ENCODE data around the gene HNRNPUL1. TPM values are rescaled to one million over a fixed set of nuclear protein-coding genes. Genes with fewer than 3 reads are reported as not detected.

HNRNPUL1 gene
- total RNA-seq, 2 experiments from 2014 or later: 332 to 340 TPM

DNA sequence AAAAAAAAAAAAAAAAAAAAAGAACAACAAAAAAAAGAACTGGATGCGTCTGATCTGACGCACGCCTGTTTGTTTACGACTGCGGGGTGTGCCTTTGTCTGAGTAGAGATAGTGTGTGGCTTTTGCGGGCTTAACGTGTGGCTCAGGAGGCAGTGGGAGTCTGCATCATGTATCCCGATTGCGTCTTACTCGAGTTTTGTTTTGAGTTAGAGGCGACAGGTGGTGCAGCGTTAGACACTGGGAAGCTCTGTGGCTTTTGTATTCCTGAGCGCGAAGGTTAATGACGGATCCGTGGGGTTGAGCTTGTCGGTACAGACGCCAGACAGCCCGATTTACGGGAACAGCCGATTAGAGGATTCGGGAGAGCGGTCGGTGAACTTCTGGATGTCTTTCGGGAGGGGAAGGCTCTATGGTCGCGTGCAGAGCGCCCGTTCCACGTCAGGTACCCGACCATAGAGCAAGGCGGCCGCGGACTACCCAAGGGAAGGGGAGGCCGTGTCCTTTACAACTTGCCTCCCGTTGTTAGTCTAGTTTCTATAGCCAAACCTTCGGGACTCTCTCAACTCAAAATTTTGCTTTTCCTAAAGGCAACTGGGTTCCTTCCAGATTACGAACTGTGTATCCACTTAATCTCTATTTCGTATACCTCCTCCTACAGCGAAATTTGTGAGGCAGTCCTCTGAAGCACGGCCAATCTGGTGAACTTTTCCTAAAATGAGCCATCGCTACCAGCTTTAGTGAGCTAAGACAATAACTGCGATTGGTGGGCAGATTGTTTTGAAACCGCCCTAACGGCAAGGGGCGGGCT is 926 bp upstream of the HNRNPUL1 start:
- DNase-seq: peak; percentile 87
- CTCF ChIA-PET: interaction anchor here (0.7 to 8.2 kb wide), 26 partner anchors 11 to 292 kb away, joined by 3 to 138 read pairs (median 4); partner anchors contain the start of genes B9D2 and CCDC97
- Mint-ChIP-seq H3K27me3 (ENCODE audit: low read depth) (peaks cover 2% of the 10 kb centered on the region), H3K4me3 (peak overlapping the region; percentile 82), H3K4me1 (ENCODE audit: low read depth) (peaks cover 44% of the 10 kb centered on the region), H3K27ac (peak overlapping the region; percentile 99), H3K36me3 (ENCODE audit: low read depth) (peaks cover 31% of the 10 kb centered on the region), H3K9me3 (ENCODE audit: insufficient read depth) (no peaks in the 10 kb centered on the region)
- peak; percentile 29 for ATAC-seq
- POLR2A ChIA-PET: interaction anchor here (0.6 to 6.9 kb wide), 17 partner anchors 9 to 292 kb away, joined by 3 to 105 read pairs (median 4); partner anchors contain the start of genes B9D2 and CCDC97

DNA sequence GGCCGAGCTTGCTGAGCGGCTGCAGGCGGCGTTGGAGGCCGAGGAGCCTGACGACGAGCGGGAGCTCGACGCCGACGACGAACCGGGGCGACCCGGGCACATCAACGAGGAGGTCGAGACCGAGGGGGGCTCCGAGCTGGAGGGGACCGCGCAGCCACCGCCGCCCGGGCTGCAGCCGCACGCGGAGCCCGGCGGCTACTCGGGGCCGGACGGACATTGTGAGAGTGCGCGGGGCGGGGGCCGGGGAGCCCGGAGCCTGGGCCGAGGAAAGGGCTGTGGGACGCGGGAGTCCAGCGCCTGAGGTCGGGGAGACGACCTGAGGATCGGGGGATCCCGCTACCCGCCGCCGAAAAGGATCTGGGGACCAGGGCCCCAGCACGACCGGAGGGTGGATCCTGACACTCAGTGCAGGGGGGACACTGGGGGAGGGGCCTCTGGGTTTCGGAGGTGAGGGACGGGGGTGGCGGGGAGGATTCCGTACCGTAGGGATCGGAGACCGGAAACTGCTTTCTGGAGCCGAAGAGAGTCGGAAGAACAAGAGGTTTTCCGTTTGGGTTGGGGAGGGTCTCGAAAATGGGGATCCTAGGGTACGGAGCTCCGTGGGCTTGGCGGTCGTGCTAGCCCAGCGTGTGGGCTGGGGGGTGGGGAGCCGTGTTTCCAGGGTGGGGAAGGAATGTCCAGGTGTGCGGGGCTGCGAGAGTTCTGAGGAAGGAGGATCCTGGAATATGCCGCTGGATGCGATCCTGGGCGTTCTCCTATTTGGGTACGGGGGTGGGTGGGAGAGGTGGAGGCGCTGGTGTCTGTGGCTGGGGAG is 616 bp downstream of the HNRNPUL1 start:
- H3K9me3 Mint-ChIP-seq (ENCODE audit: insufficient read depth): no peaks in the 10 kb centered on the region
- H3K27ac Mint-ChIP-seq: peak overlapping the region; percentile 99
- H3K4me3 Mint-ChIP-seq: peak overlapping the region; percentile 82
- H3K27me3 Mint-ChIP-seq (ENCODE audit: low read depth): peaks cover 2% of the 10 kb centered on the region
- peaks cover 41% of the 10 kb centered on the region for H3K36me3 Mint-ChIP-seq (ENCODE audit: low read depth)
- H3K4me1 Mint-ChIP-seq (ENCODE audit: low read depth): peaks cover 44% of the 10 kb centered on the region
- ChIA-PET POLR2A (interaction anchor here (0.5 to 6.9 kb wide), 13 partner anchors 10 to 487 kb away, joined by 3 to 105 read pairs (median 4); partner anchors contain the start of genes CCDC97 and RAB4B), CTCF (interaction anchor here (0.9 to 8.2 kb wide), 11 partner anchors 15 to 99 kb away, joined by 3 to 138 read pairs (median 4); partner anchors contain the start of genes B9D2 and CCDC97)
- ATAC-seq (no peak), DNase-seq (peak; percentile 55)

DNA sequence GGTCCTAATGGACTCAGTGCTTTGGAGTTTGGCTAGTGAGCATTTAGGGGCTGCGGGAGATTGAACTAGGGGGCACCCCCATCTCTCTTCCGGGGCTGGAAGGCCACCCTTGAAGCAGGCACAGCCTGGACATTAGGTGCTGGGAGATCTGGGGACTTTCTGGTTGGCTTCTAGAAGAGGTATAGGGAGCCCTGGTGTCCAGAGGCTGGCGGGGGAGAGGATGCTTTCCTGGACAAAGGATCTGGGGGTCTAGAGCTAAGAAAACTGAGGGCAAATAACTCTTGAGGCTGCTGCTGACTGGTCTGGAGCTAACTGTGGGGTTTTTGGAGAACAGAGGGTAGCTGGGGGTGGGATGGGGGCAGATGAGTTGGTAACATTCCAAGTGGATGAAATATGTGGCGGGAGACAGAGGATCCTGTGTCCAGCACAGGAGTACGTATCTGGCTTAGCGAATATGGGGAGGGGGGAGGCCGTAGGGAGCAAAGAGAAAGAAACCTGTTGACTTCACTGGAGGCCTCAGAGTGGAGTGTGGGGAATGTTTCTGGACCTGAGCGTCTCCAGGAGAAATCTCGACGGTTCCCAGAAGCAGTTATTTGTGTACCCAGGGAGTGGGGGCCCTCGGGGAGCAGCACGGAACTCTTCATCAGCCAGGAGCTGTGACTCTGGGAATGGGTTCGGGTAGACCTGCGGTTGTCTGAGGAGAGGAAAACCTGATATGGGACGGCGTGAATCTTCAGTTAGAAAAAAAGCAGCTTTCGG is 1.4 kb downstream of the HNRNPUL1 start:
- Mint-ChIP-seq H3K4me3 (peak overlapping the region; percentile 82), H3K27ac (peak overlapping the region; percentile 99), H3K9me3 (ENCODE audit: insufficient read depth) (no peaks in the 10 kb centered on the region), H3K4me1 (ENCODE audit: low read depth) (peaks cover 44% of the 10 kb centered on the region), H3K27me3 (ENCODE audit: low read depth) (no peaks in the 10 kb centered on the region), H3K36me3 (ENCODE audit: low read depth) (peaks cover 41% of the 10 kb centered on the region)
- no peak for DNase-seq
- ChIA-PET POLR2A (interaction anchor here (0.6 to 6.9 kb wide), 7 partner anchors 9 to 149 kb away, joined by 3 to 105 read pairs (median 5); partner anchors contain the start of gene CCDC97), CTCF (interaction anchor here (1.3 to 8.2 kb wide), 2 partner anchors 32 to 39 kb away, joined by 4 to 138 read pairs; no protein-coding TSS in a partner anchor)
- ATAC-seq: no peak

GRCh38 chr19:41269055-41269454 is 4.9 kb downstream of the HNRNPUL1 start:
- Mint-ChIP-seq H3K36me3 (ENCODE audit: low read depth) (peaks cover 73% of the 10 kb centered on the region), H3K27me3 (ENCODE audit: low read depth) (no peaks in the 10 kb centered on the region), H3K27ac (no peak overlapping the region), H3K4me3 (no peak overlapping the region), H3K9me3 (ENCODE audit: insufficient read depth) (no peaks in the 10 kb centered on the region), H3K4me1 (ENCODE audit: low read depth) (peaks cover 28% of the 10 kb centered on the region)
- ATAC-seq (no peak), DNase-seq (no peak)
- POLR2A ChIA-PET: no interaction called here
- CTCF ChIA-PET: interaction anchor here (0.6 kb wide), 1 partner anchor 982 kb away, joined by 3 read pairs; no protein-coding TSS in a partner anchor

DNA sequence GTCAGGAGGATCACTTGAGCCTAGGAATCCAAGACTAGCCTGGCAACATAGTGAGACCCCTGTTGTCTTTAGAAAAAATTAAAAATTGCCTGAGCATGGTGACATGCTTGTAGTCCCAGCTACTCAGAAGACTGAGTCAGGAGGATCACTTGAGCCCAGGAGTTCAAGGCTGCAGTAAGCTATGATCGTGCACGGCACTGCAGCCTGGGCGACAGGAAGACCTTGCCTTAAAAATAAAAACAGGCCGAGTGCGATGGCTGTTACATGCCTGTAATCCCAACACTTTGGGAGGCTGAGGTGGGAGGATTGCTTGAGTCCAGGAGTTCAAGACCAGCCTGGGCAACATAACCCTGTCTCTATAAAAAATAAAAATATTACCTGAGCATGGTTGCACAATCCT is 5.4 kb downstream of the HNRNPUL1 start:
- H3K4me1 Mint-ChIP-seq (ENCODE audit: low read depth): peaks cover 28% of the 10 kb centered on the region
- ChIA-PET POLR2A (interaction anchor here (0.7 kb wide), 1 partner anchor 29 kb away, joined by 4 read pairs; no protein-coding TSS in a partner anchor), CTCF (interaction anchor here (0.6 kb wide), 1 partner anchor 982 kb away, joined by 3 read pairs; no protein-coding TSS in a partner anchor)
- H3K27ac Mint-ChIP-seq: no peak overlapping the region
- H3K4me3 Mint-ChIP-seq: no peak overlapping the region
- no peaks in the 10 kb centered on the region for H3K27me3 Mint-ChIP-seq (ENCODE audit: low read depth)
- no peaks in the 10 kb centered on the region for H3K9me3 Mint-ChIP-seq (ENCODE audit: insufficient read depth)
- DNase-seq (no peak), ATAC-seq (no peak)
- peaks cover 75% of the 10 kb centered on the region for H3K36me3 Mint-ChIP-seq (ENCODE audit: low read depth)

- H3K36me3 Mint-ChIP-seq (ENCODE audit: low read depth): peaks cover 73% of the 10 kb centered on the region
- DNase-seq: no peak
- H3K4me1 Mint-ChIP-seq (ENCODE audit: low read depth): peaks cover under 1% of the 10 kb centered on the region
- no peak overlapping the region for H3K4me3 Mint-ChIP-seq
- no peak for ATAC-seq
- H3K27ac Mint-ChIP-seq: no peak overlapping the region
- no peaks in the 10 kb centered on the region for H3K9me3 Mint-ChIP-seq (ENCODE audit: insufficient read depth)
- POLR2A ChIA-PET: interaction anchor here (0.6 kb wide), 1 partner anchor 9 kb away, joined by 3 read pairs; no protein-coding TSS in a partner anchor
- H3K27me3 Mint-ChIP-seq (ENCODE audit: low read depth): no peaks in the 10 kb centered on the region
- CTCF ChIA-PET: no interaction called here
These were observed 8.9 kb downstream of the HNRNPUL1 start for GRCh38 chr19:41273076-41273475.

DNA sequence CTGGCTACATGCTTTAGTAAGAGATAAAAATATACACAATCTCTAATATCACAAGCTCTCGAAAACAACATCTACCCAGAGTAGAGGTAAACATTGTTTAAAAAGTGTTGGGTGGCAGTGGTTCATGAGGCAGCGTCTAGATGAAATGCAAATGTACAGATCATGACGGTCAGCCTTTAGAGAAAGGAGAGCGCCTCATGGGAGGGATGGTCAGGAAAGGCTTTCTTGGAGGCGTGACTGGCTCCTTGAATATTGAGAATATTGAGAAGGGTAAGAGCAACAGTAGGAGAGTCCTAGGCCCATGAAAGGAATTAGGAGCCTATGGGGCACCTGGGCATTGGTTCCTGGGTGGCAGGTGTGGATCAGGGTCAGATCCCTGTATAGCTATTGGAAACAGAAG is 10.6 kb downstream of the HNRNPUL1 start:
- CTCF ChIA-PET: no interaction called here
- POLR2A ChIA-PET: interaction anchor here (0.8 to 1.1 kb wide), 2 partner anchors 9 to 10 kb away, joined by 3 to 4 read pairs; no protein-coding TSS in a partner anchor
- peaks cover 77% of the 10 kb centered on the region for H3K36me3 Mint-ChIP-seq (ENCODE audit: low read depth)
- no peaks in the 10 kb centered on the region for H3K9me3 Mint-ChIP-seq (ENCODE audit: insufficient read depth)
- H3K4me3 Mint-ChIP-seq: no peak overlapping the region
- H3K4me1 Mint-ChIP-seq (ENCODE audit: low read depth): no peaks in the 10 kb centered on the region
- ATAC-seq (no peak), DNase-seq (no peak)
- no peaks in the 10 kb centered on the region for H3K27me3 Mint-ChIP-seq (ENCODE audit: low read depth)
- no peak overlapping the region for H3K27ac Mint-ChIP-seq

DNA sequence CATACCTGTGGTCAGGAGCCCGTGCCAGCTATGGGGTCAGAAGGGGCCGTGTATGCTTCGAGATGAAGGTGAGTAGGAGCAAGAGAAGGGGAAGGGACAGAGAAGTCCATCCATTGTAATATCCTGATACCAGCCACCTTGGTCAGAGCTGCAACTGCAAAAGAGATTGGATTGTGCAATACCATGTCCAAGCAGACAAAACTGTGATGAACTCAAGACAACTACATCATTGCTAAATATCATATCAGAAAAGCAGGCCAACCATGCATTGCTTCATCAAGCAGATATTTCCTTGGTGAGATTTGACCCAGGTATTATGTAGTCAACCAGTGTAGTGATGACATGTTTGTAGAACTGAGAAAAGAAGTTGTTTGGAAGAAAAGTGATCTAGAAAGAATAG is 12.1 kb downstream of the HNRNPUL1 start:
- H3K9me3 Mint-ChIP-seq (ENCODE audit: insufficient read depth): no peaks in the 10 kb centered on the region
- ChIA-PET CTCF (no interaction called here), POLR2A (no interaction called here)
- peaks cover 87% of the 10 kb centered on the region for H3K36me3 Mint-ChIP-seq (ENCODE audit: low read depth)
- no peak overlapping the region for H3K4me3 Mint-ChIP-seq
- ATAC-seq (no peak), DNase-seq (no peak)
- H3K4me1 Mint-ChIP-seq (ENCODE audit: low read depth): no peaks in the 10 kb centered on the region
- H3K27ac Mint-ChIP-seq: no peak overlapping the region
- H3K27me3 Mint-ChIP-seq (ENCODE audit: low read depth): no peaks in the 10 kb centered on the region

DNA sequence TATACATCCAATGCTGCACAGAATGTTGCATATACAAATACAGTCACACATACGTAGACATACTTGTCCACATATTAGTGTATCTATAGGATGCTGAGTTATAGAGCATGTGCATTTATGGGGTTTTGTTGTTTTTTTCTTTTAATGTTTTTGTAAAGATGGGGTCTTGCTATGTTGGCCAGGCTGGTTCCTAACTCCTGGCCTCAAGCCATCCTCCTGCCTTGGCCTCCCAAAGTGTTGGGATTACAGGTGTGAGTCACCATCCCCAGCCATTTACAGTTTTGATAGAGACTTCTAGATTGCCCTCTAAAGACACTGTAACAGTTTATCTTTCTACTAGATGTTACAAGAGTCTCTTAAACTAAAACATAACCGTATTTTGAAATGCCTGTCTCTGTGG is 14.3 kb downstream of the HNRNPUL1 start:
- ATAC-seq (no peak), DNase-seq (no peak)
- Mint-ChIP-seq H3K36me3 (ENCODE audit: low read depth) (peaks cover 82% of the 10 kb centered on the region), H3K27ac (no peak overlapping the region), H3K27me3 (ENCODE audit: low read depth) (no peaks in the 10 kb centered on the region), H3K9me3 (ENCODE audit: insufficient read depth) (no peaks in the 10 kb centered on the region), H3K4me3 (no peak overlapping the region), H3K4me1 (ENCODE audit: low read depth) (no peaks in the 10 kb centered on the region)
- ChIA-PET POLR2A (interaction anchor here (0.9 kb wide), 1 partner anchor 11 kb away, joined by 3 read pairs; no protein-coding TSS in a partner anchor), CTCF (interaction anchor here (0.6 kb wide), 1 partner anchor 1191 kb away, joined by 3 read pairs; no protein-coding TSS in a partner anchor)

DNA sequence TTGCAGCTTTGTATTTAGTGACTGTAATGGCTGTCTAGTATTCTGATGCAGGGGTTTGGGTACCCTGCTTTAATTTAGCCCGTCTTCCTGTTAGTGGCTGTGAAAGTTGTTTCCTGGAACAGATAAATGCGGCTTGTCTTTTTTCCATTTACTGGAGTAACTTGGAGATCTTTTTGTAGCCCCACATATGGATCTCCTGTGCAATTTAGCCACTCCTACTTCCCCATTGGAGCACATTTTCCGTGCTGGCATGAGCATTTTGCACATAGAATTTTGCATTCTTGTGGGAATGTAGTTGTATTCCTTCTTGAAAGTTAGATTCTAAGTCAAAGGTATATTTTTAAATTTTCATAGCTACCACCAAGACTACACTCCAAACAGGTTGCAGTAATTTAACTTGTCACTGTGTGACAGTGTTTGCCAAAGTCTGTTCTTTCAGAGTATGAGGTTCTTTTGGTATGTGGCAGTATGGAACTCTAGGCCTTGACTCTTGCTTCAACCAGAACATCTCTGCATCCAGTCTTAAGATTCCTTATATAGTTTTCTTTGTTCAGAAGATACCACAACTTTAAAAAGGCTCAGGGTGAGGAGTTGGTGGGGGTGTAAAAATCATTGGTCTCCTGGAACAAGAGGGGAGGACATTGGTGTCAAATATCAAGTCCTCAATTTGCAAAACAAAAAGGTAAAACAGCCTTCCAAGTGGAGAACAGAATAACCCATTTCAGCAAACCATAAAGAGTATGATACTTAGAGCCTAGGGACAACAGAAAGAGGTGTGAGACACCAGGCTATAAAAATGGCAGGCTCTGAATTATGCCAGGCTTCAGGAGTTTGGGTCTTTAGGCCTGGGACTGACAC is 24.7 kb downstream of the HNRNPUL1 start:
- peaks cover 72% of the 10 kb centered on the region for H3K36me3 Mint-ChIP-seq (ENCODE audit: low read depth)
- peaks cover 7% of the 10 kb centered on the region for H3K4me1 Mint-ChIP-seq (ENCODE audit: low read depth)
- ChIA-PET CTCF (interaction anchor here (1.0 to 3.3 kb wide), 4 partner anchors 9 to 24 kb away, joined by 3 to 18 read pairs (median 6); partner anchors contain the start of gene HNRNPUL1), POLR2A (no interaction called here)
- H3K27ac Mint-ChIP-seq: peak overlapping the region; percentile 18
- no peak overlapping the region for H3K4me3 Mint-ChIP-seq
- no peaks in the 10 kb centered on the region for H3K27me3 Mint-ChIP-seq (ENCODE audit: low read depth)
- DNase-seq (no peak), ATAC-seq (no peak)
- no peaks in the 10 kb centered on the region for H3K9me3 Mint-ChIP-seq (ENCODE audit: insufficient read depth)

Measured in activated CD8-positive, alpha-beta T cell treated with anti-CD3 and anti-CD28 coated beads, Interleukin-2, amount 10 ng/mL, durations not matched to agents 7 days and 5 days (primary cell).